NCI-H2029 treated with DMSO at 0.1 percent for 48 hours (cell line): ENCODE measurements around the gene DYRK2.
"Not testable (repeated sequence)": the region's sequence is repeated elsewhere in the genome, so short reads cannot be mapped to it uniquely, and the experiment has no call there.

Experiments used
- DNase-seq: peaks from one replicate; lab custom pipeline; 2025; lab: John Stamatoyannopoulos, UW

DYRK2 gene

GRCh38 chr12:67671419-67671818, 22.9 kb downstream of the DYRK2 start:
- DNase-seq, result no peak

GRCh38 chr12:67671892-67672291, 23.3 kb downstream of the DYRK2 start:
- DNase-seq, result no peak

GRCh38 chr12:67672507-67672906, 24.0 kb downstream of the DYRK2 start:
- not testable (repeated sequence) for DNase-seq

GRCh38 chr12:67673509-67673908, 25.0 kb downstream of the DYRK2 start:
- DNase-seq, result not testable (repeated sequence)

GRCh38 chr12:67674417-67674816, 25.9 kb downstream of the DYRK2 start:
- DNase-seq, result no peak

- DNase-seq, result no peak
Measured at GRCh38 chr12:67676624-67677023, 28.1 kb downstream of the DYRK2 start.

- DNase-seq, result no peak
Measured at GRCh38 chr12:67677166-67677565, 28.6 kb downstream of the DYRK2 start.

GRCh38 chr12:67681105-67681778, 32.7 kb downstream of the DYRK2 start:
- DNase-seq, result no peak

GRCh38 chr12:67681941-67682620, 33.5 kb downstream of the DYRK2 start:
- DNase-seq, result no peak

GRCh38 chr12:67689385-67689784, 40.8 kb downstream of the DYRK2 start:
- no peak for DNase-seq

GRCh38 chr12:67690656-67691055, 42.1 kb downstream of the DYRK2 start:
- no peak for DNase-seq

GRCh38 chr12:67691220-67691619, 42.7 kb downstream of the DYRK2 start:
- no peak for DNase-seq

GRCh38 chr12:67692135-67692534, 43.6 kb downstream of the DYRK2 start:
- no peak for DNase-seq

- DNase-seq, result no peak
Measured at GRCh38 chr12:67692966-67693365, 44.4 kb downstream of the DYRK2 start.

GRCh38 chr12:67693894-67694293, 45.3 kb downstream of the DYRK2 start:
- no peak for DNase-seq

GRCh38 chr12:67694306-67694900, 45.9 kb downstream of the DYRK2 start:
- no peak for DNase-seq

- no peak for DNase-seq
Measured at GRCh38 chr12:67695974-67696373, 47.4 kb downstream of the DYRK2 start.

GRCh38 chr12:67697443-67697842, 48.9 kb downstream of the DYRK2 start:
- DNase-seq, result no peak

GRCh38 chr12:67697967-67698366, 49.4 kb downstream of the DYRK2 start:
- DNase-seq, result no peak

GRCh38 chr12:67698672-67699581, 50.4 kb downstream of the DYRK2 start:
- no peak for DNase-seq

GRCh38 chr12:67701121-67701520, 52.6 kb downstream of the DYRK2 start:
- no peak for DNase-seq

- no peak for DNase-seq
Measured at GRCh38 chr12:67702136-67702535, 53.6 kb downstream of the DYRK2 start.
